Renal cortex interstitium (tissue), 11 donors: ENCODE results near the gene FBRSL1. TPM values are rescaled to one million over a fixed set of nuclear protein-coding genes. Genes with fewer than 3 reads are reported as not detected.
"Not testable (repeated sequence)": the region's sequence is repeated elsewhere in the genome, so short reads cannot be mapped to it uniquely, and the experiment has no call there.

ENCODE experiments used
- DNase-seq, 11 donors: peaks; one replicate each; pipeline ENCODE4 v3.0.0-alpha.2; 2013; ENCODE audit warnings: low read depth in 9 of 11, low spot score in 4 of 11; ENCODE audit errors: extremely low read depth in 1 of 11
- polyA plus RNA-seq, 3 donors: library from polyadenylated mRNA; unstranded; fragments of 120-200 nt; gene quantifications; one replicate each; pipeline ENCODE4 v1.2.1, GENCODE V29; 2013; ENCODE audit not compliant: insufficient read length in 3 of 3

Gene FBRSL1
- polyA plus RNA-seq, 3 donors, result 41.9 to 84.7 (median 70.4) TPM

- no peak for DNase-seq
Measured at GRCh38 chr12:132465269-132466190, 24.4 kb upstream of the FBRSL1 start.

- no peak for DNase-seq
Measured at GRCh38 chr12:132466241-132467201, 23.4 kb upstream of the FBRSL1 start.

- no peak for DNase-seq
Measured at GRCh38 chr12:132467511-132467910, 22.4 kb upstream of the FBRSL1 start.

- no peak for DNase-seq
Measured at GRCh38 chr12:132469423-132469822, 20.5 kb upstream of the FBRSL1 start.

GRCh38 chr12:132470397-132470796, 19.6 kb upstream of the FBRSL1 start:
- no peak for DNase-seq

GRCh38 chr12:132471011-132471857, 18.7 kb upstream of the FBRSL1 start:
- no peak for DNase-seq

GRCh38 chr12:132471858-132472255, 18.1 kb upstream of the FBRSL1 start:
- no peak for DNase-seq

GRCh38 chr12:132472386-132472785, 17.6 kb upstream of the FBRSL1 start:
- DNase-seq, result no peak

- no peak for DNase-seq
Measured at GRCh38 chr12:132474237-132474741, 15.7 kb upstream of the FBRSL1 start.

GRCh38 chr12:132474799-132475303, 15.1 kb upstream of the FBRSL1 start:
- not testable (repeated sequence) for DNase-seq

GRCh38 chr12:132475304-132476037, 14.5 kb upstream of the FBRSL1 start:
- no peak for DNase-seq

GRCh38 chr12:132476038-132476414, 13.9 kb upstream of the FBRSL1 start:
- no peak for DNase-seq

- DNase-seq, result no peak
Measured at GRCh38 chr12:132476421-132476820, 13.5 kb upstream of the FBRSL1 start.

GRCh38 chr12:132477017-132477702, 12.8 kb upstream of the FBRSL1 start:
- no peak for DNase-seq

- DNase-seq, result no peak
Measured at GRCh38 chr12:132477703-132478432, 12.1 kb upstream of the FBRSL1 start.

- no peak for DNase-seq
Measured at GRCh38 chr12:132478433-132478803, 11.5 kb upstream of the FBRSL1 start.

GRCh38 chr12:132478845-132479244, 11.1 kb upstream of the FBRSL1 start:
- no peak for DNase-seq
